Gastrocnemius medialis (tissue), 4 donors: ENCODE measurements around the gene CER1. TPM values are rescaled to one million over a fixed set of nuclear protein-coding genes. Genes with fewer than 3 reads are reported as not detected.

ENCODE experiments used
- ATAC-seq, 2 donors: fragments of 150-250 bp; one replicate each; pipeline ENCODE4 v1.9.1; 2016
- DNase-seq, 2 donors: peaks; one replicate each; pipeline ENCODE4 v3.0.0-alpha.2; 2019
- H3K27ac ChIP-seq, 4 donors: fragments of 200-600 bp; sonication (generic); 1 replicate in 1 of 4; 2 replicates in 3 of 4; pipeline ENCODE4 v1.5.1; 2016 to 2018; ENCODE audit warnings: mild to moderate bottlenecking in 2 of 4, moderate library complexity in 1 of 4
- H3K27me3 ChIP-seq, 3 donors: fragments of 200-600 bp; sonication (generic) in 2 of 3; 1 replicate in 1 of 3; 2 replicates in 2 of 3; pipeline versions ENCODE4 v1.5.1 to v1.6.0; 2016 to 2019; ENCODE audit warnings: mild to moderate bottlenecking in 1 of 3, moderate library complexity in 1 of 3
- H3K36me3 ChIP-seq, 2 donors: fragments of 200-600 bp; sonication (generic) in 1 of 2; one replicate each; pipeline ENCODE4 v1.5.1; 2017 to 2018
- H3K4me1 ChIP-seq, 2 donors: fragments of 200-600 bp; sonication (generic) in 1 of 2; one replicate each; pipeline ENCODE4 v1.5.1; 2016 to 2017; ENCODE audit warnings: mild to moderate bottlenecking in 2 of 2
- H3K4me3 ChIP-seq, 4 donors: fragments of 200-600 bp; sonication (generic) in 3 of 4; 1 replicate in 1 of 4; 2 replicates in 3 of 4; pipeline ENCODE4 v1.5.1; 2016 to 2019; ENCODE audit warnings: mild to moderate bottlenecking in 2 of 4
- H3K9me3 ChIP-seq, 3 donors: fragments of 200-600 bp; sonication (generic) in 2 of 3; 1 replicate in 1 of 3; 2 replicates in 2 of 3; pipeline ENCODE4 v1.5.1; 2016 to 2019
- POLR2A ChIP-seq, 2 donors: fragments of 450-650 bp; IDR thresholded peaks; one replicate each; pipeline ENCODE4 v1.6.1; 2017; ENCODE audit warnings: antibody characterized with exemption in 2 of 2, mild to moderate bottlenecking in 2 of 2, moderate library complexity in 2 of 2
- in situ Hi-C, 4 donors: fragments of 200-750 bp; cut with MboI; loops; one replicate each; pipeline versions ENCODE4 v1.15.0 to v1.8.0; 2017; ENCODE audit warnings: low sequenced_read_pairs in 4 of 4
- intact Hi-C: fragments of 100-400 bp; cut with DNase I; formaldehyde crosslinking; loops from one replicate; pipeline ENCODE4 v1.15.1; 2023; ENCODE audit warnings: low total_unique reads
- total RNA-seq, 4 donors: library from RNA; depleted of rRNA; stranded (reverse); fragments of >200 nt; gene quantifications; one replicate each; pipeline versions ENCODE4 v1.1.0 to v1.2.3, GENCODE V29; 2016
- TF ChIP-seq, protein P1 (sequence below), 5 experiments: fragments of 450-650 bp in 3 of 5; fragments of 200-600 bp in 2 of 5; sonication (generic) in 2 of 5; IDR thresholded peaks in 4 of 5; conservative IDR thresholded peaks in 1 of 5; 1 replicate in 4 of 5; 2 replicates in 1 of 5; pipeline ENCODE4 v1.5.1; 2016 to 2019; ENCODE audit warnings: antibody characterized with exemption in 5 of 5, mild to moderate bottlenecking in 3 of 5, moderate library complexity in 3 of 5

The CER1 gene
- total RNA-seq, 4 donors from 2014 or later, result not detected

- Histone ChIP-seq H3K9me3 (no peaks in the 10 kb centered on the region), H3K27me3 (no peaks in the 10 kb centered on the region), H3K36me3 (no peaks in the 10 kb centered on the region), H3K27ac (no peak overlapping the region), H3K4me3 (no peak overlapping the region), H3K4me1 (no peaks in the 10 kb centered on the region)
- ATAC-seq (no peak), DNase-seq (no peak)
- intact Hi-C loops, result no loop called here
- in situ Hi-C loops, result loop anchor here in 1 of 4 donors (25.0 kb wide), 1 partner anchor 290 kb away; no protein-coding TSS in a partner anchor
- TF ChIP-seq, protein P1, sequence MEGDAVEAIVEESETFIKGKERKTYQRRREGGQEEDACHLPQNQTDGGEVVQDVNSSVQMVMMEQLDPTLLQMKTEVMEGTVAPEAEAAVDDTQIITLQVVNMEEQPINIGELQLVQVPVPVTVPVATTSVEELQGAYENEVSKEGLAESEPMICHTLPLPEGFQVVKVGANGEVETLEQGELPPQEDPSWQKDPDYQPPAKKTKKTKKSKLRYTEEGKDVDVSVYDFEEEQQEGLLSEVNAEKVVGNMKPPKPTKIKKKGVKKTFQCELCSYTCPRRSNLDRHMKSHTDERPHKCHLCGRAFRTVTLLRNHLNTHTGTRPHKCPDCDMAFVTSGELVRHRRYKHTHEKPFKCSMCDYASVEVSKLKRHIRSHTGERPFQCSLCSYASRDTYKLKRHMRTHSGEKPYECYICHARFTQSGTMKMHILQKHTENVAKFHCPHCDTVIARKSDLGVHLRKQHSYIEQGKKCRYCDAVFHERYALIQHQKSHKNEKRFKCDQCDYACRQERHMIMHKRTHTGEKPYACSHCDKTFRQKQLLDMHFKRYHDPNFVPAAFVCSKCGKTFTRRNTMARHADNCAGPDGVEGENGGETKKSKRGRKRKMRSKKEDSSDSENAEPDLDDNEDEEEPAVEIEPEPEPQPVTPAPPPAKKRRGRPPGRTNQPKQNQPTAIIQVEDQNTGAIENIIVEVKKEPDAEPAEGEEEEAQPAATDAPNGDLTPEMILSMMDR (IDR thresholded peaks at IDR 0.05 in 4 of 5, conservative IDR thresholded peaks at IDR 0.05 in 1 of 5), result no peak
- no peak for TF ChIP-seq POLR2A (IDR thresholded peaks at IDR 0.05)
Observed at GRCh38 chr9:14752271-14752670, 29.7 kb upstream of the CER1 start.

- H3K27ac ChIP-seq, result no peak overlapping the region
- H3K27me3 ChIP-seq, result no peaks in the 10 kb centered on the region
- no peaks in the 10 kb centered on the region for H3K4me1 ChIP-seq
- in situ Hi-C loops, result loop anchor here in 1 of 4 donors (25.0 kb wide), 1 partner anchor 289 kb away; no protein-coding TSS in a partner anchor
- intact Hi-C loops, result no loop called here
- ATAC-seq (no peak), DNase-seq (no peak)
- H3K36me3 ChIP-seq, result no peaks in the 10 kb centered on the region
- TF ChIP-seq POLR2A (IDR thresholded peaks at IDR 0.05), result no peak
- TF ChIP-seq, protein P1 (IDR thresholded peaks at IDR 0.05 in 4 of 5, conservative IDR thresholded peaks at IDR 0.05 in 1 of 5), result no peak
- no peak overlapping the region for H3K4me3 ChIP-seq
- no peaks in the 10 kb centered on the region for H3K9me3 ChIP-seq
Observed at GRCh38 chr9:14750821-14751220, 28.3 kb upstream of the CER1 start.

DNA sequence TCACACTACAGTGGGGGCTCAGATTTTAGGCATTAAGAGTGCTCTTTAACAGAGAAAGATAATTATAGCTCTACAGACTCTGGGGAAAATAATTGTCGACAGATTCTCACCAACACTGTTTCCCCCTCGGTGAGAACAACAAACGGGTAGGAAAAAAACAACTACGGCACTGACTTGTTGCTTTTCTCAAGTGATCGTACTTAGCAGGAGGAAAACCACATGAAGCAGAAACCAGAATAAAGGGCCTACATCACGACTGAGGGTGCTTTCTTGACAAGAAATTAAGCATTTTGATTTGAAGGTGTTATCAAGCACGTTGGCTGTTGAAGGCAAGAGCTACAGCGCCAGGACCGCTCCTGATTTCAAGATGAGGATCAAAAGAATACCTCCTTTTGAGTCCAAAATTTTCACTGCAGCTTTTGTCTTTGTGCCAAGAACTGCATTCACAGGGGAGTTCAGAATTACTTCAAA is 27.2 kb upstream of the CER1 start:
- H3K9me3 ChIP-seq, result no peaks in the 10 kb centered on the region
- DNase-seq, result no peak
- no peak overlapping the region for H3K4me3 ChIP-seq
- no peaks in the 10 kb centered on the region for H3K36me3 ChIP-seq
- in situ Hi-C loops, result loop anchor here in 1 of 4 donors (25.0 kb wide), 1 partner anchor 287 kb away; no protein-coding TSS in a partner anchor
- intact Hi-C loops, result no loop called here
- no peak for TF ChIP-seq POLR2A (IDR thresholded peaks at IDR 0.05)
- H3K4me1 ChIP-seq, result no peaks in the 10 kb centered on the region
- no peaks in the 10 kb centered on the region for H3K27me3 ChIP-seq
- ATAC-seq, result no peak
- H3K27ac ChIP-seq, result no peak overlapping the region

GRCh38 chr9:14748373-14748772 is 25.8 kb upstream of the CER1 start:
- intact Hi-C loops, result no loop called here
- Histone ChIP-seq H3K4me3 (no peak overlapping the region), H3K36me3 (no peaks in the 10 kb centered on the region), H3K27ac (no peak overlapping the region), H3K4me1 (no peaks in the 10 kb centered on the region), H3K9me3 (no peaks in the 10 kb centered on the region), H3K27me3 (no peaks in the 10 kb centered on the region)
- ATAC-seq, result no peak
- DNase-seq, result no peak
- in situ Hi-C loops, result no loop called here
- no peak for TF ChIP-seq POLR2A (IDR thresholded peaks at IDR 0.05)
- TF ChIP-seq, protein P1 (IDR thresholded peaks at IDR 0.05 in 4 of 5, conservative IDR thresholded peaks at IDR 0.05 in 1 of 5), result no peak

GRCh38 chr9:14747111-14747510 is 24.6 kb upstream of the CER1 start:
- intact Hi-C loops (no loop called here), in situ Hi-C loops (no loop called here)
- Histone ChIP-seq H3K4me1 (no peaks in the 10 kb centered on the region), H3K9me3 (no peaks in the 10 kb centered on the region), H3K36me3 (no peaks in the 10 kb centered on the region), H3K27me3 (no peaks in the 10 kb centered on the region), H3K27ac (no peak overlapping the region), H3K4me3 (no peak overlapping the region)
- no peak for ATAC-seq
- TF ChIP-seq, protein P1 (IDR thresholded peaks at IDR 0.05 in 4 of 5, conservative IDR thresholded peaks at IDR 0.05 in 1 of 5), result no peak
- TF ChIP-seq POLR2A (IDR thresholded peaks at IDR 0.05), result no peak
- DNase-seq, result no peak
